ENCODE data around the gene PCSK1N. TPM values are rescaled to one million over a fixed set of nuclear protein-coding genes. Genes with fewer than 3 reads are reported as not detected.

The PCSK1N gene
- total and polyA plus RNA-seq, 2 of the 13 experiments (the other 11 are each of a cell fraction or from before 2014, with no cell fraction given), result 4.5 to 14.0 TPM

- TF ChIP-seq PAX8 (CRISPR knock-in tag; IDR thresholded peaks at IDR 0.05; ENCODE audit: borderline replicate concordance) (no peak), NR2F1 (CRISPR knock-in tag; IDR thresholded peaks at IDR 0.05) (no peak), FOXA1 (IDR thresholded peaks at IDR 0.05) (no peak), FOXA1 (CRISPR knock-in tag; IDR thresholded peaks at IDR 0.05) (no peak; the same call in 1 of the 2 replicates), ZNF782 (CRISPR knock-in tag; IDR thresholded peaks at IDR 0.05; ENCODE audit: borderline replicate concordance) (no peak), HOMEZ (CRISPR knock-in tag; IDR thresholded peaks at IDR 0.05; ENCODE audit: low read depth) (no peak), MTF2 (CRISPR knock-in tag; IDR thresholded peaks at IDR 0.05; ENCODE audit: borderline replicate concordance) (no peak), ZNF33A (CRISPR knock-in tag; IDR thresholded peaks at IDR 0.05; ENCODE audit: borderline replicate concordance) (no peak), ZNF615 (CRISPR knock-in tag; IDR thresholded peaks at IDR 0.05; ENCODE audit: borderline replicate concordance) (no peak), ZNF598 (CRISPR knock-in tag; IDR thresholded peaks at IDR 0.05; ENCODE audit: borderline replicate concordance) (no peak), ZNF501 (CRISPR knock-in tag; IDR thresholded peaks at IDR 0.05) (no peak), KLF6 (CRISPR knock-in tag; IDR thresholded peaks at IDR 0.05) (no peak), ATF5 (CRISPR knock-in tag; IDR thresholded peaks at IDR 0.05; ENCODE audit: low read depth) (no peak), ADNP (CRISPR knock-in tag; IDR thresholded peaks at IDR 0.05) (no peak), SMARCC2 (IDR thresholded peaks at IDR 0.05) (no peak), ATM (IDR thresholded peaks at IDR 0.05; ENCODE audit: borderline replicate concordance) (no peak), HES4 (CRISPR knock-in tag; IDR thresholded peaks at IDR 0.05; ENCODE audit: borderline replicate concordance) (no peak), ZNF263 (CRISPR knock-in tag; IDR thresholded peaks at IDR 0.05) (no peak)
- TF ChIP-seq, protein P1, sequence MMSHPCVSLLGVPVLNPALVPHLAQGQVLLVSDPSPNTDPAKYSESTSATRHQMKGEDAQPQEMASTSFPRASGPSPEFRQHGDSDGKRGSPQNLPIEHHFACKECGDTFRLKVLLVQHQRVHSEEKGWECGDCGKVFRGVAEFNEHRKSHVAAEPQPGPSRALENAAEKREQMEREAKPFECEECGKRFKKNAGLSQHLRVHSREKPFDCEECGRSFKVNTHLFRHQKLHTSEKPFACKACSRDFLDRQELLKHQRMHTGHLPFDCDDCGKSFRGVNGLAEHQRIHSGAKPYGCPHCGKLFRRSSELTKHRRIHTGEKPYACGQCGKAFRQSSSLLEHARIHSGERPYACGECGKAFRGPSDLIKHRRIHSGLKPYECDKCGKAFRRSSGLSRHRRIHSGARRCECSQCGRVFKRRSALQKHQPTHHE (CRISPR knock-in tag; IDR thresholded peaks at IDR 0.05; ENCODE audit: borderline replicate concordance), result no peak
- TF ChIP-seq, protein P2, sequence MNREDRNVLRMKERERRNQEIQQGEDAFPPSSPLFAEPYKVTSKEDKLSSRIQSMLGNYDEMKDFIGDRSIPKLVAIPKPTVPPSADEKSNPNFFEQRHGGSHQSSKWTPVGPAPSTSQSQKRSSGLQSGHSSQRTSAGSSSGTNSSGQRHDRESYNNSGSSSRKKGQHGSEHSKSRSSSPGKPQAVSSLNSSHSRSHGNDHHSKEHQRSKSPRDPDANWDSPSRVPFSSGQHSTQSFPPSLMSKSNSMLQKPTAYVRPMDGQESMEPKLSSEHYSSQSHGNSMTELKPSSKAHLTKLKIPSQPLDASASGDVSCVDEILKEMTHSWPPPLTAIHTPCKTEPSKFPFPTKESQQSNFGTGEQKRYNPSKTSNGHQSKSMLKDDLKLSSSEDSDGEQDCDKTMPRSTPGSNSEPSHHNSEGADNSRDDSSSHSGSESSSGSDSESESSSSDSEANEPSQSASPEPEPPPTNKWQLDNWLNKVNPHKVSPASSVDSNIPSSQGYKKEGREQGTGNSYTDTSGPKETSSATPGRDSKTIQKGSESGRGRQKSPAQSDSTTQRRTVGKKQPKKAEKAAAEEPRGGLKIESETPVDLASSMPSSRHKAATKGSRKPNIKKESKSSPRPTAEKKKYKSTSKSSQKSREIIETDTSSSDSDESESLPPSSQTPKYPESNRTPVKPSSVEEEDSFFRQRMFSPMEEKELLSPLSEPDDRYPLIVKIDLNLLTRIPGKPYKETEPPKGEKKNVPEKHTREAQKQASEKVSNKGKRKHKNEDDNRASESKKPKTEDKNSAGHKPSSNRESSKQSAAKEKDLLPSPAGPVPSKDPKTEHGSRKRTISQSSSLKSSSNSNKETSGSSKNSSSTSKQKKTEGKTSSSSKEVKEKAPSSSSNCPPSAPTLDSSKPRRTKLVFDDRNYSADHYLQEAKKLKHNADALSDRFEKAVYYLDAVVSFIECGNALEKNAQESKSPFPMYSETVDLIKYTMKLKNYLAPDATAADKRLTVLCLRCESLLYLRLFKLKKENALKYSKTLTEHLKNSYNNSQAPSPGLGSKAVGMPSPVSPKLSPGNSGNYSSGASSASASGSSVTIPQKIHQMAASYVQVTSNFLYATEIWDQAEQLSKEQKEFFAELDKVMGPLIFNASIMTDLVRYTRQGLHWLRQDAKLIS (CRISPR knock-in tag; IDR thresholded peaks at IDR 0.05), result no peak
- TF ChIP-seq, protein P3, sequence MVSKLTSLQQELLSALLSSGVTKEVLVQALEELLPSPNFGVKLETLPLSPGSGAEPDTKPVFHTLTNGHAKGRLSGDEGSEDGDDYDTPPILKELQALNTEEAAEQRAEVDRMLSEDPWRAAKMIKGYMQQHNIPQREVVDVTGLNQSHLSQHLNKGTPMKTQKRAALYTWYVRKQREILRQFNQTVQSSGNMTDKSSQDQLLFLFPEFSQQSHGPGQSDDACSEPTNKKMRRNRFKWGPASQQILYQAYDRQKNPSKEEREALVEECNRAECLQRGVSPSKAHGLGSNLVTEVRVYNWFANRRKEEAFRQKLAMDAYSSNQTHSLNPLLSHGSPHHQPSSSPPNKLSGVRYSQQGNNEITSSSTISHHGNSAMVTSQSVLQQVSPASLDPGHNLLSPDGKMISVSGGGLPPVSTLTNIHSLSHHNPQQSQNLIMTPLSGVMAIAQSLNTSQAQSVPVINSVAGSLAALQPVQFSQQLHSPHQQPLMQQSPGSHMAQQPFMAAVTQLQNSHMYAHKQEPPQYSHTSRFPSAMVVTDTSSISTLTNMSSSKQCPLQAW (CRISPR knock-in tag; IDR thresholded peaks at IDR 0.05), result no peak
These were observed 33.9 kb downstream of the PCSK1N start, which contains the start of gene HDAC6 (continued) for GRCh38 chrX:48801280-48802088.
